Epithelial cell of proximal tubule (primary cell): Measurements from ENCODE around the gene AGPAT4. TPM values are rescaled to one million over a fixed set of nuclear protein-coding genes. Genes with fewer than 3 reads are reported as not detected.
A peak's percentile ranks its signal among the peaks of the same experiment; 100 is the strongest.

ENCODE experiments used
- DNase-seq: peaks from one replicate; pipeline ENCODE4 v3.0.0-alpha.2; 2011; ENCODE audit warnings: low read depth
- H3K4me3 ChIP-seq: 2 replicates; pipeline ENCODE4 v1.5.1; 2011; ENCODE audit warnings: low read depth, mild to moderate bottlenecking, low read length
- total RNA-seq: library from RNA; depleted of rRNA; stranded (reverse); fragments of >200 nt; gene quantifications from 2 replicates; pipeline ENCODE4 v1.2.3, GENCODE V29; 2015
- TF ChIP-seq, protein P1 (sequence below): conservative IDR thresholded peaks from 2 replicates; pipeline ENCODE4 v1.5.1; 2012; ENCODE audit warnings: low read depth, mild to moderate bottlenecking, low read length

The AGPAT4 gene
- total RNA-seq, 1 donor from 2014 or later: 12.2 TPM

DNA sequence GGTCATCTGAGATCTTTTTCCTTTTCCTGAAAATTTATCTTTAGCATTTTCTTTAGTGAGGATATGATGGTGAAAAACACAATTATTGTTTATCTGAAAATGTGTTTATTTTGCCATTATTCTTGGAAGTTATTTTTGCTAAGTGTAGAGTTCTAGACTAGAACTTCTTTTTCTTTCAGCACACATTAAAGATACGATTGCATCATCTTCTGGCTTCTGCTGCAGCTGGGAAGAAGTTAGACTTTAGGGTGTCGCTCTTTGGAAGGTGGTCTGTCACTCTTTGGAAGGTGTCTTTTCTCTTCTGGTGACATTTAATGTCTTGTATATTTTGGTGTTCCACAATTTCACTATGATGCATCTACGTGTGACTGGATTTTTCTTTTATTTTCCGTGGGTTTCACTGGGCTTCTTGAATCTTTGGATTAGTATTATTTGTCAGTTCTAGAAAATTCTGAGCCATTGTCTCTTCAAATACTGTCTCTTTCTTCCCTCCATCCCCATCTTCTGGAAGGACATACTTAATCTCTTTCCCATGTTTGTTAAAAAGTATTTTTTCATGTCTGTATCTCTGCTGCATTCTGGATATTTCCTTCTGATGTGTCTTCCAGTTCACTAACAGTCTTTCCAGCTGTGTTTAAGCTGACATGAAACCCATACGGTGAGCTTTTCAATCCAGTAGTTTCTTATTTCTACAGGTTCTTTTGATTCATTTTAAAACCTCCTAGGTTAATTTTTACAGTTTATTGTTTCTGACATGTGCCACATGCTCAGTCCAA lies 81.0 kb downstream of the AGPAT4 start:
- TF ChIP-seq, protein P1, sequence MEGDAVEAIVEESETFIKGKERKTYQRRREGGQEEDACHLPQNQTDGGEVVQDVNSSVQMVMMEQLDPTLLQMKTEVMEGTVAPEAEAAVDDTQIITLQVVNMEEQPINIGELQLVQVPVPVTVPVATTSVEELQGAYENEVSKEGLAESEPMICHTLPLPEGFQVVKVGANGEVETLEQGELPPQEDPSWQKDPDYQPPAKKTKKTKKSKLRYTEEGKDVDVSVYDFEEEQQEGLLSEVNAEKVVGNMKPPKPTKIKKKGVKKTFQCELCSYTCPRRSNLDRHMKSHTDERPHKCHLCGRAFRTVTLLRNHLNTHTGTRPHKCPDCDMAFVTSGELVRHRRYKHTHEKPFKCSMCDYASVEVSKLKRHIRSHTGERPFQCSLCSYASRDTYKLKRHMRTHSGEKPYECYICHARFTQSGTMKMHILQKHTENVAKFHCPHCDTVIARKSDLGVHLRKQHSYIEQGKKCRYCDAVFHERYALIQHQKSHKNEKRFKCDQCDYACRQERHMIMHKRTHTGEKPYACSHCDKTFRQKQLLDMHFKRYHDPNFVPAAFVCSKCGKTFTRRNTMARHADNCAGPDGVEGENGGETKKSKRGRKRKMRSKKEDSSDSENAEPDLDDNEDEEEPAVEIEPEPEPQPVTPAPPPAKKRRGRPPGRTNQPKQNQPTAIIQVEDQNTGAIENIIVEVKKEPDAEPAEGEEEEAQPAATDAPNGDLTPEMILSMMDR: no peak
- DNase-seq: no peak
- no peak overlapping the region for H3K4me3 ChIP-seq

DNA sequence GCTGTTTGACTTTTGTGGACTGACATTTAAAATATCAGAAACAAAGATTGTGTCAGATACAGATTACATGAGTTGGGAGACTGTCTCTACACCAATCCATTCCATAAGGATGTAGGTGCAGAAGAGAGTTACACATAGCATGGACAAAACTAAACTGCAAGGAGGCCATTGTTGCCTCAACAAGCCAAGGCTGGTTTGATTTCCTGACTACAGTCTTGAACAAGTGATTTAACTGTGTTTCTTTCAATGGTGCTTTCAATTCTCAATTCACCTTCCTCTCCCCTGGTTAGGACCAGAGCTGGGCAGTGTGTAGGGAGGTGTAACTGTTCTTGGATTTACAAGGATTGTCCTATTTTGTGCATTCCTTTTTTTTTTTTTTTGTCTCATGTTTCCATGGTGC lies 82.2 kb downstream of the AGPAT4 start:
- TF ChIP-seq, protein P1: no peak
- no peak overlapping the region for H3K4me3 ChIP-seq
- no peak for DNase-seq

DNA sequence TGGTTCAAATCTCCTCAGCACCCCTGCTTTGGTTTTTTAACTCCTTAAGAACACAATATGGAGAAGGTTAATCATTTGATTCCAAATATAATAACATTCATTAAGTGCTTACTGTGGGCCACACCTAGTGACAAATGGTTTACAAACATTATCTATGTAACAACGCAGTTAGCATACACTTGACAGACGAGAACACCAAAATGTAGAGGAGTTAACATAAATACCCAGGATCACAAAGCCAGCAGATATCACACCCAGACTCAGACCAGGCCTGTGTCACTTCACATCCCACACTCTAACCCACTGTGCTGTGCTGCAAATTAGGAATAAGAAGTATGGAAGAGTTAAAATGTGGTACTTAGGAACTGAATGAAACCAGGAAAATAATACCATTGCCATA lies 82.9 kb downstream of the AGPAT4 start:
- no peak overlapping the region for H3K4me3 ChIP-seq
- DNase-seq: no peak
- TF ChIP-seq, protein P1: no peak

DNA sequence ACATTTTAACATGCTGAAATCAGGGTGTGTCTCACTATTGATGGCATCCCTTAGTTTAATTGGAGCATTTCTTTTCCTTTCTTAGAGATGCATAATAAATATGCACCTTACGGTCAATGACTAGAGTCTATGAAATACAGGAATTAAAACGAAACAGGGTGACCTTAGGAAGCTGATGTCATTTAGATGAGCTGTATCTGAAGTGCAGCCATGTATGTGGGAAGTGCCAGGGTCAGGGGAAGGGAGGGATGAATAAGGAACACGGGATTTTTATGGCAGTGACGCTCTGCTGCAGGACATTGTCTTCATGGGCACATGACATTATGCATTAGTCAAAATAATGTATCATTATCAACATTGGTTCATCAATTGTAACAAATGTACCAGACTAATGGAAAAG lies 84.0 kb downstream of the AGPAT4 start:
- TF ChIP-seq, protein P1: no peak
- no peak for DNase-seq

DNA sequence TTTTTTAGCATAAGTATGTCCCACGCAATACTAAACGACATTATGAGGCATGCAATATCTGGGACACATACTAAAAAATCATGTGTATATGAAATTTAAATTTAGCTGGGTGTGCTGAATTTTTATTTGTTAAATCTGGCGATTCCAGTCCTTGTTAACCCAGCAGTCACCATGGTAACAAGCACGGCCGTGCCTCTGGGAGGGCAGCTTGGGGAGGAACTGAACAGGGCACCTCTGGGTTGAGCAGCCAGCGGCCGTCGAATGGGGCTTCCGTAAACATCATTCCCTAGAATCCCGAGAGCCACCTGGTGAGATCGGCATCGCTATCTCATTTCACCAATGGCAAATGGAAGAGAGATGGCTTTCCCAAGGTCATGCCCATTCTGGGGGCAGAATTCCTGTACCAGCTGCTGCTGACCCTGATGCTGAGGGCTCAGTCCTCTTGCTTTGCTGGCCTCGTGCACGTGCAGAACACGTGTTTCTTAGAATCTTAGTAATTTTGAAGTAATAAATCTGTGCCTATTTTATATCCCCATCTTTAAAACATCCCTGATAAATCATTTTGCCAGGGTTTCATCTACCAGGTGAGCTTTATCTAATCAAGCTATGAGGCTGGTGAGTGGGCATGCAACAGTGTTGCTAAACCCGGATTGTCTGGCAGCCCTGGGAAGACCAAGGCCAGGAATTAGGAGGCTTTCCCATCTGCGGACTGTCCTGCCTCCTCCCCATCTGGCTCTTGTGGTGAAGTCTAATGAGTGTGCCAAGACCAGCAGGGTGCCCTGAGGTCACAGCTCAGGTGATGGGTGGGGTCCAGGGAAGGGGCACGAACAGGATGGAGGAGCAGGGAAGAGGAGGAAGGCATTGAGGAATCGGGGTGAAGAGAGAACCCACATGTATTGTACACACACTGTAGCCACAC lies 85.1 kb downstream of the AGPAT4 start:
- TF ChIP-seq, protein P1: no peak
- H3K4me3 ChIP-seq: no peak overlapping the region
- no peak for DNase-seq

More for the DNA sequence above, 84.0 kb downstream of the AGPAT4 start:
- H3K4me3 ChIP-seq: no peak overlapping the region

DNA sequence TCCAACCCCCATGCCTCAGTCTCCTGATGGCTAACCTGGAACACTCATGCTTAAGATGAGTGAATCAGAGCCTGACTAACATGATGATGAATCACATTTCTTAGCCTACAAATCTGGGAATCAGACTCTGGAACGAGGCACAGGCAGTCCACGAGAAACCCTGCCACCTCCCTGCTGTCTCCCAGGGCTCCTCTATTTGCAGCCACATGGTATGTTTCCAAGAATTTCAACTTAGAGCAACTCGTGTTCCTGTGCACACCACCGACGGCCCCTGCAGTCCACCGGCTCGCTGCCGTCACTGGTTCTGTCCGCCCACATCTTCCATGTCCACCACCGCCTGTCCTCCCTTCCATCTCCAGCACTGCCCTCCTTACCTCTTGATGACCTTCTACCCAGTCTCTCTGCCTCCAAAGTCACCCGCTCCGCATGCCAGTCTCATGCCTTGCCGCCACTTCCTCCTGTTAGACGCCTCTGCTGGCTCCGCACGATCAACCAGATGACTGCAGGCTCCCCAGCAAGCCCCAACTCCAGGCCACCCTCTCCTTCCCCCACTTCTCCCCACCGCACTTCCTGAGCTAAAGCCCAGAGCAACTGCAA lies 87.6 kb downstream of the AGPAT4 start:
- peak; percentile 87 for DNase-seq
- TF ChIP-seq, protein P1: no peak
- H3K4me3 ChIP-seq: peak overlapping the region; percentile 9
